ENCODE data around the gene TBC1D21. TPM values are rescaled to one million over a fixed set of nuclear protein-coding genes. Genes with fewer than 3 reads are reported as not detected.

The TBC1D21 gene
- total and polyA plus RNA-seq, 2 of the 8 experiments (the other 6 are each of a cell fraction or from before 2014, with no cell fraction given), result not detected

DNA sequence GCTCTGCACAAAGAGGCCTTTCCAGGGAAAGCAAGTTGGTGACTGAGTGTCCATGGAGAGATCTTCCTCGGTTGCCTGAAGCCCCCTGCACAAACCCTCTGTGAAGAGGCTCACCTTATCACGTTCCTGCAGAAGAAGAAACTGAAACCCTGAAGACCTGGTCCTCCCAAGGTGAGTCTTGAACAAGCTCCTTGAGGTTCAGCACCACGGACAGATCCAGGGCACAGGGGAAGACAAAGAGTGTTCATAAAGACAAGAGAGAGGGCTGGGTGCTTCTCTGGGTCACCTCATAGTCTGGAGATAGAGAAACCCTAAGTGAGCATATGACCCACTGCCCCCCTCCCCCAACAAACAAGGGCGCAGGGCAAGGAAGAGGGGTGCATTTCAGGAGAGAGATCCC is 21.7 kb upstream of the TBC1D21 start:
- Histone ChIP-seq H3K56ac (replicated peaks; ENCODE audit: insufficient read length, low read depth, low read length) (no peak overlapping the region), H3K27ac (ENCODE audit: low read depth, low read length) (no peak overlapping the region), H3K4me1 (replicated peaks in 1 of 4; ENCODE audit: control insufficient read depth in 3 of 4, insufficient read depth in 4 of 4, low read length in 3 of 4) (peaks cover 0 to 2% (median 0%) of the 10 kb centered on the region in 4 experiments; a peak in 2 of 7 replicates), H3K23me2 (ENCODE audit: low read depth, low read length) (no peaks in the 10 kb centered on the region), H2BK15ac (ENCODE audit: low read length) (no peak overlapping the region), H3K9ac (replicated peaks in 1 of 4; ENCODE audit: extremely low read depth in 1 of 4, low read depth in 3 of 4, low read length in 3 of 4) (no peak overlapping the region), H3K27me3 (replicated peaks in 1 of 4; ENCODE audit: control insufficient read depth in 3 of 4, extremely low read depth in 1 of 4, insufficient read depth in 3 of 4, low read length in 3 of 4) (no peaks in the 10 kb centered on the region; a peak in 2 of 7 replicates), H2BK12ac (ENCODE audit: low read depth, low read length) (no peak overlapping the region), H4K20me1 (replicated peaks in 1 of 2; ENCODE audit: control insufficient read depth in 1 of 2, insufficient read depth in 2 of 2, low read length in 2 of 2) (no peaks in the 10 kb centered on the region), H3K79me2 (ENCODE audit: control insufficient read depth in 1 of 2, insufficient read depth in 2 of 2, low read length in 2 of 2) (no peaks in the 10 kb centered on the region), H2BK20ac (ENCODE audit: low read length) (no peak overlapping the region), H2AFZ (ENCODE audit: low read length) (no peak overlapping the region), H3K4ac (replicated peaks; ENCODE audit: insufficient read length, low read depth, low read length) (no peak overlapping the region), H3K9me3 (ENCODE audit: insufficient read depth in 2 of 2, low read depth in 1 of 2, low read length in 1 of 2) (no peaks in the 10 kb centered on the region), H2BK5ac (ENCODE audit: low read depth, low read length) (no peak overlapping the region), H3K4me2 (ENCODE audit: insufficient read depth in 1 of 2, low read depth in 2 of 2, low read length in 2 of 2) (no peak overlapping the region), H3K36me3 (ENCODE audit: control insufficient read depth in 2 of 4, insufficient read depth in 4 of 4, low read length in 3 of 4) (no peaks in the 10 kb centered on the region), H4K8ac (ENCODE audit: extremely low read depth, insufficient read depth, low read length) (no peak overlapping the region), H3K18ac (ENCODE audit: extremely low read depth, low read length) (no peak overlapping the region), H3K23ac (ENCODE audit: insufficient read length) (no peak overlapping the region), H3K79me1 (ENCODE audit: low read depth, low read length) (no peaks in the 10 kb centered on the region), H3K14ac (ENCODE audit: insufficient read length) (no peak overlapping the region), H3K4me3 (ENCODE audit: extremely low read depth in 1 of 4, insufficient read depth in 2 of 4, low read depth in 3 of 4, low read length in 4 of 4) (no peak overlapping the region), H4K91ac (replicated peaks; ENCODE audit: insufficient read length, low read length) (no peak overlapping the region), H2AK5ac (ENCODE audit: low read depth, low read length) (no peak overlapping the region), H2BK120ac (replicated peaks; ENCODE audit: low read depth, low read length) (no peak overlapping the region), H4K5ac (ENCODE audit: insufficient read length, low read depth, low read length) (no peak overlapping the region)
- FAIRE-seq (peak; percentile 85), DNase-seq (ENCODE audit: low read depth in 1 of 2, low spot score in 2 of 2) (peak; percentile 50 to 82)
- POLR2A ChIA-PET (ENCODE audit: partially characterized antibody), result no interaction called here
- 0 out of 4 replicates have a peak, but pooled peaks of 1 of the 2 experiments have one; percentile 12 for TF ChIP-seq RAD21 (IDR thresholded peaks at IDR 0.05 in 1 of 2, conservative IDR thresholded peaks at IDR 0.05 in 1 of 2; ENCODE audit: low read depth in 2 of 2, low read length in 2 of 2)
- TF ChIP-seq CBX5 (IDR thresholded peaks at IDR 0.05; ENCODE audit: low read depth, low read length), result no peak
- TF ChIP-seq EGR1 (IDR thresholded peaks at IDR 0.05; ENCODE audit: borderline replicate concordance, low read depth, low read length), result no peak
- no peak for TF ChIP-seq ZNF274 (IDR thresholded peaks at IDR 0.05; ENCODE audit: borderline replicate concordance, extremely low read depth, low read length)
- TF ChIP-seq RNF2 (IDR thresholded peaks at IDR 0.05; ENCODE audit: borderline replicate concordance, low read depth, low read length, missing control alignments, poor library complexity, severe bottlenecking), result no peak
- peak; percentile 52 to 83; a peak in 1 of 4 replicates for TF ChIP-seq SIN3A (conservative IDR thresholded peaks at IDR 0.05 in 1 of 2, IDR thresholded peaks at IDR 0.05 in 1 of 2; ENCODE audit: low read depth in 1 of 2, low read length in 2 of 2)
- 28% methylated on average over 4 of the region's 4 CpGs; no CpG with 5 or more reads in 1 of the 2 experiments for WGBS, 2 experiments (ENCODE audit: extremely low coverage in 1 of 2, insufficient coverage in 1 of 2, insufficient read length in 1 of 2, insufficient replicate concordance in 2 of 2, low coverage in 1 of 2, low lambda C conversion rate in 2 of 2, missing lambda C conversion rate in 1 of 2)
- CTCF ChIA-PET (ENCODE audit: partially characterized antibody), result interaction anchor here (0.9 to 2.2 kb wide), 6 partner anchors 9 to 41 kb away, joined by 3 to 14 read pairs (median 4); no protein-coding TSS in a partner anchor

Data from H1 (cell line).